GOT3 (cell line): ENCODE results near the gene CXCR5.

ENCODE experiments used
- DNase-seq: peaks from one replicate; lab custom pipeline; 2025; ENCODE audit warnings: mixed read lengths; lab: John Stamatoyannopoulos, UW

Gene CXCR5

GRCh38 chr11:118876286-118876685, 7.4 kb upstream of the CXCR5 start:
- DNase-seq = no peak

GRCh38 chr11:118877487-118878162, 6.1 kb upstream of the CXCR5 start:
- DNase-seq = no peak

GRCh38 chr11:118878163-118878563, 5.5 kb upstream of the CXCR5 start:
- DNase-seq = no peak

- DNase-seq = no peak
Observed at GRCh38 chr11:118881228-118881627, 2.5 kb upstream of the CXCR5 start.

- DNase-seq = no peak
Observed at GRCh38 chr11:118882491-118882890, 1.2 kb upstream of the CXCR5 start.

- DNase-seq = no peak
Observed at GRCh38 chr11:118883004-118883367, 706 bp upstream of the CXCR5 start.

- no peak for DNase-seq
Observed at GRCh38 chr11:118884875-118885274, 1.2 kb downstream of the CXCR5 start.

GRCh38 chr11:118885319-118885718, 1.6 kb downstream of the CXCR5 start:
- DNase-seq = no peak

GRCh38 chr11:118885831-118886565, 2.3 kb downstream of the CXCR5 start:
- DNase-seq = no peak

GRCh38 chr11:118886681-118887111, 3.0 kb downstream of the CXCR5 start:
- no peak for DNase-seq

GRCh38 chr11:118887206-118887605, 3.5 kb downstream of the CXCR5 start:
- DNase-seq = no peak

GRCh38 chr11:118888398-118888797, 4.7 kb downstream of the CXCR5 start:
- DNase-seq = no peak

GRCh38 chr11:118889797-118890196, 6.1 kb downstream of the CXCR5 start:
- no peak for DNase-seq

- no peak for DNase-seq
Observed at GRCh38 chr11:118892514-118892913, 8.8 kb downstream of the CXCR5 start.

- no peak for DNase-seq
Observed at GRCh38 chr11:118892964-118893363, 9.3 kb downstream of the CXCR5 start.

- no peak for DNase-seq
Observed at GRCh38 chr11:118893662-118894061, 10.0 kb downstream of the CXCR5 start.

- no peak for DNase-seq
Observed at GRCh38 chr11:118894192-118894591, 10.5 kb downstream of the CXCR5 start.

GRCh38 chr11:118895093-118896039, 11.7 kb downstream of the CXCR5 start:
- no peak for DNase-seq

GRCh38 chr11:118896472-118896913, 12.8 kb downstream of the CXCR5 start:
- no peak for DNase-seq

- no peak for DNase-seq
Observed at GRCh38 chr11:118896921-118897591, 13.4 kb downstream of the CXCR5 start.

- no peak for DNase-seq
Observed at GRCh38 chr11:118897721-118898310, 14.1 kb downstream of the CXCR5 start.
